CD14-positive monocyte (primary cell): ENCODE measurements around the gene HUNK. TPM values are rescaled to one million over a fixed set of nuclear protein-coding genes. Genes with fewer than 3 reads are reported as not detected.

ENCODE experiments used
- DNase-seq, 3 donors: peaks; one replicate each; pipeline ENCODE4 v3.0.0-alpha.2; 2011 to 2022
- H2AFZ ChIP-seq: 2 replicates; pipeline ENCODE4 v1.6.0; 2012; ENCODE audit warnings: mild to moderate bottlenecking, low read depth, low read length, inconsistent platforms; ENCODE audit not compliant: insufficient read depth, poor library complexity, severe bottlenecking
- H3K27ac ChIP-seq, 2 donors: 1 replicate in 1 of 2; 2 replicates in 1 of 2; pipeline ENCODE4 v1.5.1; 2012 to 2013; ENCODE audit warnings: low read length in 2 of 2, control low read depth in 1 of 2, inconsistent platforms in 1 of 2, low read depth in 1 of 2, mild to moderate bottlenecking in 1 of 2
- H3K27me3 ChIP-seq, 2 donors: one replicate each; pipeline versions ENCODE4 v1.6.0 to v1.6.1; 2011 to 2013; ENCODE audit warnings: low read length in 2 of 2; ENCODE audit not compliant: control insufficient read depth in 2 of 2, insufficient read depth in 2 of 2
- H3K36me3 ChIP-seq, 2 donors: replicated peaks in 1 of 2; 1 replicate in 1 of 2; 2 replicates in 1 of 2; pipeline versions ENCODE4 v1.5.1 to v1.6.1; 2012 to 2013; ENCODE audit warnings: low read length in 2 of 2, control low read depth in 1 of 2, inconsistent platforms in 1 of 2, mild to moderate bottlenecking in 1 of 2; ENCODE audit not compliant: insufficient read depth in 2 of 2, control insufficient read depth in 1 of 2
- H3K4me1 ChIP-seq, 2 donors: 1 replicate in 1 of 2; 2 replicates in 1 of 2; pipeline versions ENCODE4 v1.5.1 to v1.6.1; 2012 to 2013; ENCODE audit warnings: low read length in 2 of 2, control low read depth in 1 of 2, inconsistent platforms in 1 of 2, mild to moderate bottlenecking in 1 of 2, moderate library complexity in 1 of 2; ENCODE audit not compliant: insufficient read depth in 2 of 2, control insufficient read depth in 1 of 2
- H3K4me2 ChIP-seq: replicated peaks from 2 replicates; pipeline ENCODE3; 2012; ENCODE audit warnings: low read length, moderate library complexity, mild to moderate bottlenecking; ENCODE audit not compliant: poor library complexity, severe bottlenecking; ENCODE audit errors: extremely low read depth
- H3K4me3 ChIP-seq, 3 experiments: fragments of 200-600 bp in 1 of 3; sonication (generic) in 1 of 3; replicated peaks in 1 of 3; 1 replicate in 2 of 3; 2 replicates in 1 of 3; pipeline ENCODE4 v1.5.1; 2011 to 2013; ENCODE audit warnings: low read length in 3 of 3, mild to moderate bottlenecking in 3 of 3, control low read depth in 2 of 3, low read depth in 2 of 3, inconsistent platforms in 1 of 3, moderate library complexity in 1 of 3
- H3K79me2 ChIP-seq: 2 replicates; pipeline ENCODE4 v1.6.0; 2012; ENCODE audit warnings: mild to moderate bottlenecking, control low read depth, inconsistent platforms, low read length, moderate library complexity; ENCODE audit not compliant: insufficient read depth
- H3K9ac ChIP-seq: 2 replicates; pipeline ENCODE4 v1.6.0; 2017; ENCODE audit warnings: low read length, mild to moderate bottlenecking; ENCODE audit not compliant: insufficient read depth, poor library complexity, severe bottlenecking
- H3K9me3 ChIP-seq, 2 donors: replicated peaks in 1 of 2; 1 replicate in 1 of 2; 2 replicates in 1 of 2; pipeline versions ENCODE4 v1.5.1 to v1.6.1; 2012 to 2013; ENCODE audit warnings: low read length in 2 of 2, control low read depth in 1 of 2; ENCODE audit not compliant: control insufficient read depth in 1 of 2, insufficient read depth in 1 of 2
- H4K20me1 ChIP-seq: 2 replicates; pipeline ENCODE4 v1.6.0; 2012; ENCODE audit warnings: mild to moderate bottlenecking, low read length, control low read depth, moderate library complexity; ENCODE audit not compliant: insufficient read depth
- H3K27ac Mint-ChIP-seq, 7 donors: one replicate each; pipeline ENCODE4 v1.8.0; 2020; ENCODE audit warnings: mild to moderate bottlenecking in 7 of 7, mixed read lengths in 7 of 7, moderate library complexity in 6 of 7, inconsistent platforms in 2 of 7
- H3K27me3 Mint-ChIP-seq, 3 donors: one replicate each; pipeline ENCODE4 v1.8.0; 2021 to 2022; ENCODE audit warnings: low read depth in 3 of 3, mild to moderate bottlenecking in 3 of 3, mixed read lengths in 3 of 3, moderate library complexity in 3 of 3, inconsistent platforms in 1 of 3
- H3K36me3 Mint-ChIP-seq, 2 donors: one replicate each; pipeline ENCODE4 v1.8.0; 2020; ENCODE audit warnings: mixed read lengths in 2 of 2, inconsistent platforms in 1 of 2, mild to moderate bottlenecking in 1 of 2
- H3K4me1 Mint-ChIP-seq: one replicate; pipeline ENCODE4 v1.8.0; 2020; ENCODE audit warnings: mild to moderate bottlenecking, mixed read lengths
- H3K4me3 Mint-ChIP-seq, 2 donors: one replicate each; pipeline ENCODE4 v1.8.0; 2020; ENCODE audit warnings: mild to moderate bottlenecking in 2 of 2, mixed read lengths in 2 of 2, moderate library complexity in 1 of 2
- H3K9me3 Mint-ChIP-seq, 7 donors: one replicate each; pipeline ENCODE4 v1.8.0; 2020 to 2022; ENCODE audit warnings: mixed read lengths in 7 of 7, mild to moderate bottlenecking in 6 of 7, moderate library complexity in 6 of 7, inconsistent platforms in 2 of 7
- CTCF ChIP-seq: fragments of 200-600 bp; IDR thresholded peaks from one replicate; pipeline ENCODE4 v1.8.0; 2022; ENCODE audit warnings: antibody characterized with exemption, mild to moderate bottlenecking
- WGBS: methylation state at CpG from one replicate; pipeline ENCODE4 v1.1.5; 2013; ENCODE audit warnings: missing lambda C conversion rate; ENCODE audit not compliant: insufficient coverage; 5-methylcytosine and 5-hydroxymethylcytosine counted together
- intact Hi-C, 2 donors: fragments of 100-400 bp; cut with micrococcal nuclease; formaldehyde crosslinking; loops; one replicate each; pipeline versions ENCODE4 v1.15.0 to v1.15.1; 2023
- polyA plus RNA-seq, 3 donors: library from polyadenylated mRNA; depleted of rRNA in 1 of 3; unstranded in 2 of 3; stranded (reverse) in 1 of 3; fragments of 300-500 nt in 2 of 3; fragments of >200 nt in 1 of 3; fragmentation: Illumina TruSeq in 2 of 3; gene quantifications; 1 replicate in 2 of 3; 2 replicates in 1 of 3; pipeline ENCODE4 v1.2.3, GENCODE V29; 2012 to 2021

Gene HUNK
- polyA plus RNA-seq, 3 donors = not detected

GRCh38 chr21:31922881-31923280 is 50.1 kb downstream of the HUNK start:
- Histone ChIP-seq H3K4me1 (no peaks in the 10 kb centered on the region), H2AFZ (no peak overlapping the region), H3K27me3 (no peaks in the 10 kb centered on the region), H4K20me1 (no peaks in the 10 kb centered on the region), H3K36me3 (no peaks in the 10 kb centered on the region), H3K4me3 (no peak overlapping the region), H3K4me2 (no peak overlapping the region), H3K27ac (no peak overlapping the region), H3K9ac (no peak overlapping the region), H3K9me3 (peaks cover 0 to 4% of the 10 kb centered on the region in 2 donors), H3K79me2 (no peaks in the 10 kb centered on the region)
- Mint-ChIP-seq H3K27me3 (peaks cover 0 to 1% (median 0%) of the 10 kb centered on the region in 3 donors), H3K36me3 (no peaks in the 10 kb centered on the region), H3K27ac (no peak overlapping the region), H3K4me1 (no peaks in the 10 kb centered on the region), H3K9me3 (peaks cover 10 to 36% (median 16%) of the 10 kb centered on the region in 7 donors), H3K4me3 (no peak overlapping the region)
- intact Hi-C loops = no loop called here
- DNase-seq = no peak
- WGBS = 97% methylated on average over 9 of the region's 10 CpGs
- no peak for TF ChIP-seq CTCF

GRCh38 chr21:31923756-31924155 is 50.9 kb downstream of the HUNK start:
- Histone ChIP-seq H3K36me3 (no peaks in the 10 kb centered on the region), H3K4me3 (no peak overlapping the region), H3K9me3 (peaks cover 0 to 4% of the 10 kb centered on the region in 2 donors), H3K4me1 (no peaks in the 10 kb centered on the region), H2AFZ (no peak overlapping the region), H3K27ac (no peak overlapping the region), H3K79me2 (no peaks in the 10 kb centered on the region), H3K9ac (no peak overlapping the region), H4K20me1 (no peaks in the 10 kb centered on the region), H3K4me2 (no peak overlapping the region), H3K27me3 (no peaks in the 10 kb centered on the region)
- 100% methylated on average over 2 of the region's 3 CpGs for WGBS
- no peak for DNase-seq
- H3K36me3 Mint-ChIP-seq = no peaks in the 10 kb centered on the region
- H3K27me3 Mint-ChIP-seq = no peaks in the 10 kb centered on the region
- no peaks in the 10 kb centered on the region for H3K4me1 Mint-ChIP-seq
- H3K4me3 Mint-ChIP-seq = no peak overlapping the region
- H3K27ac Mint-ChIP-seq = no peak overlapping the region
- intact Hi-C loops = no loop called here
- TF ChIP-seq CTCF = no peak
- peaks cover 7 to 30% (median 16%) of the 10 kb centered on the region in 7 donors for H3K9me3 Mint-ChIP-seq
